CD4-positive, alpha-beta T cell treated with Interleukin-17A for 1 hour (primary cell): ENCODE data around the gene TMEM131.
"Not testable (repeated sequence)": the region's sequence is repeated elsewhere in the genome, so short reads cannot be mapped to it uniquely, and the experiment has no call there.

Experiments used
- DNase-seq: peaks from one replicate; pipeline ENCODE4 v3.0.0-alpha.2; 2020

The TMEM131 gene

DNA sequence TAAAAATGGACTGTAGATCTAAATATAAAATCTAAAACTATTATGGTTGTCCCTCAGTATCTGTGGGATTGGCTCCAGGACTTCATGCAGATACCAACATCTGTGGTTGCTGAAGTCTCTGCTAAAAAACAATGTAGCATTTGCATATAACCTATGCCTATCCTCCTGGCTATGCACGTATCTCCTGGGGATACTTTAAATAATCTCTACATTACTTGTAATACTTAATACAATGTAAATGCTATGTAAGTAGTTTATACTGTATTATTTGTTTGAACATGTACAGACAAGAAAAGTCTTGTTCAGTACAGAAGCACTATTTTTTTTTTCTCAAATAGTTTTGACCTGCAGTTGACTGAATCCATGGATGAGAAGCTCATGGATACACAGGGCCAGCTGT is 147.4 kb downstream of the TMEM131 start:
- DNase-seq, result no peak

DNA sequence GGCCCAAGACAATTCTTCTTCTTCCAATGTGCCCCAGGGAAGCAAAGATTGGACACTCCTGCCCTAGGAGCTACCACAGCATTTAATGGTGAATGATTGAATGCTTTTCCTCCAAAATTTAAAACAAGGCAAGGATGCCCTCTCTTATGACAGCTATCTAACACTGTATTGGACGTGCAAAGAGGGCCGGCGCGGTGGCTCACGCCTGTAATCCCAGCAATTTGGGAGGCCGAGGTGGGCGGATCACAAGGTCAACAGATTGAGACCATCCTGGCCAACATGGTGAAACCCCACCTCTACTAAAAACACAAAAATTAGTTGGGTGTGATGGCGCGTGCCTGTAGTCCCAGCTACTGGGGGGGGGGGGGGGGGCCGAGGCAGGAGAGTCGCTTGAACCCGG is 149.0 kb downstream of the TMEM131 start:
- not testable (repeated sequence) for DNase-seq

DNA sequence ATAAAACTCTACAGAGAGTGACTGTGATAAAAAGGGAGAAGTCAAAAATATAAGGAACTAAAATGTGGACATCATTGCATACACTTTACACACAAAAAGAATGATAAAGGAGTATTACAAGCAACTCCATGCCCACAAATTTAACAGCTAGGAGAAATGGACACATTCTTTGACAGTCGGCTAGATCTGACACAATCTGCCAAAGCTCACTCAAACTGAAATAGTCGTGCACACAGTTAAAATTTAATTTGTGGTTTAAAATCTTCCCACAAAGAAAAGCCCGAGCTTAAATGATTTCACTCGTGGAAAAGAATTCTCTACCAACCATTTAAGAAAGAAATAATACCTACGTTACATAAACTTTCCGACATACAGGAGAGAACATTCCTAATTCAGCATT is 149.9 kb downstream of the TMEM131 start:
- DNase-seq, result no peak

DNA sequence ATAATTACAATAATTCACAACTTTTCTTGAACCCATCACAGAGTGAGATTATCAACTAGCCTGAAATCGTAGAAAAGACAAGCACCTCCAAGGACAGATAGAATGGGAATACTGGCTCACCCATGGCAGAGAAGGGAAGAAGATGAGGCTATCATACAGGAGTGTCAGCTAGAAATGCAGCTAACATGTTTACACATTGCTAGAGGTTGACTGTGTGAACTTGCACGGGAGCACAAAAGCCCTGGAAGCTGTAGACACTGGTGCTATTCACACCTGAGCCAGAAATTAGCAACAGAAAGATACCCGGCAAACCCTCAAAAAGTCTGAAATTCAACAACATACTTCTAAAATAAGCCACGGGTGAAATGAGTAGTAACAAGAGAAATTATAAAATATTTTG is 150.6 kb downstream of the TMEM131 start:
- no peak for DNase-seq

DNA sequence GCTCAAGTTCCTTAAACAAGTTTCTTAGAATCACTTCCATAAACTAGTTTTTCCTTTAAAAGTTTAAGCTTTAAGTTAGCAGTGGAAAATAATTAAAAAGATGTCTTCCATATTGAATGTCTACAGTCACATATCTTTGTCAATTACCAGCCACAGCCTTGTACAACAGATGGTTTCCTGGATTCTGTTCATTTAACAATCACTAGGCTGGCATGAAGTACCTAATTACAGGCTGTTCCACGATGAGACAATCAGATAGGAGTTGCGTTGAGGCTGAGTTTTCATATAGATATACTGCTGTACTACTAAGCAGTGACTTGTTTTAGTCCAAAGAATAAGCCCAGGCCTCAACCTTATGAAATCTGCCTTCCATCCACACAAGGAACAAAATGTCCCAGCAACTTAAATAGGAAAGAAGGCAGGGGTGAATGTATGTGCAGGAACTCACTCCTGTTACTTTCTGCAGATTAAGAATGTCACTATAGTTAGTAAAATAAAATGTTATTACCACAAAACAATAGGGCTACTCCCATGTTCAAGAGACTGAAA is 151.4 kb downstream of the TMEM131 start:
- DNase-seq, result no peak

DNA sequence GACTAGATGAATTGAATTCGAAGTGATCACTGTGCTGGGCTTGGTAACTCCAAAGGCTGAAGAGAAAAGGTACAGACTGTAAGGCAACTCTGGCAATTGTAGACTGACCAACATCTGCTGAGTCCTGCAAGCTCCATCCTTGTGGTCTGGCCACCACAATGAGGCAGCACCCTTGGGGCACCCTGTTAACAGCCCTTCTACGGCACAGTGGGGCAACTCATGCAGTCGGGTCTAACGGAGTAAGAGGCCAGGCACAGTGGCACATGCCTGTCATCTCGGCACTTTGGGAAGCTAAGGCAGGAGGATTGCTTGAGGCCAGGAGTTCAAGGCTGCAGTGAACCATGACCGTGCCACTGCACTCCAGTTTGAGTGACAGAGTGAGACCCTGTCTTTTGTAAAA is 155.6 kb downstream of the TMEM131 start:
- no peak for DNase-seq

DNA sequence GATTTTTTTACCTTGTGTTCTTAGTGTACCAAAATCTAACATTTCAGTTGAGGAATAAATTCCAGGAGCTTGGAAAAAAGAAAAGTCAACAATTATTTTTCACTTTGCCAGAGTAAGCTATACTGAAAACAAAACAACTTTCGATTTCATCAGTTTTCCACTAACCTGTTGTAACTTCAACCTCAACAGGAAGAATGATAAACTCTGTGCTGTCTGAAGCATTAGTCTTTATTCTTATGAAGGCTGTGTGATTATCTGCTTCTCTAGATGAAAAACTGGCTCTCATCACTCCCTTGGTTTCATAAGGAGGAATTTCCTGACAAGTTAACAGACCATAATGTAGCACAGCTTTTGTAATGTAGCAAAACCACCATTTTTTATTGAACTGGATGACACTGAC is 161.1 kb downstream of the TMEM131 start:
- DNase-seq, result no peak

DNA sequence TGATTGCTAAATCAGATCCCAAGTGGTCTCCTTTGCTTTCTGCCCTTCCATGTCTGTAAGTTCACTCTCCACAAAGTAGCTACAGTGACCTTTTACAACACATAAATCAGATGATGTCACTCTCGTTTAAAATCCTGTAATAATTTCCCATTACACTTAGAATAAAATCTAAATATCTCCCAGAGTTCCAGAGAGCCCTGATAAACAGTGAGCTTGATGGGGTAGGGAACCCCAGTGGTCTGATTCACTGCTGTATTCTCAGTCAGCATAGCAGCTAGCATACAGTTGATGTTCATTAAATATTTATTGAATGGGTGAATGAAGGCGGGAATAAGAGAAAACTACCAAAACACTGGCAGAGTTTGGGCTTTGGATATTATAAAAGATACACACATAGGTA is 164.6 kb downstream of the TMEM131 start:
- no peak for DNase-seq

DNA sequence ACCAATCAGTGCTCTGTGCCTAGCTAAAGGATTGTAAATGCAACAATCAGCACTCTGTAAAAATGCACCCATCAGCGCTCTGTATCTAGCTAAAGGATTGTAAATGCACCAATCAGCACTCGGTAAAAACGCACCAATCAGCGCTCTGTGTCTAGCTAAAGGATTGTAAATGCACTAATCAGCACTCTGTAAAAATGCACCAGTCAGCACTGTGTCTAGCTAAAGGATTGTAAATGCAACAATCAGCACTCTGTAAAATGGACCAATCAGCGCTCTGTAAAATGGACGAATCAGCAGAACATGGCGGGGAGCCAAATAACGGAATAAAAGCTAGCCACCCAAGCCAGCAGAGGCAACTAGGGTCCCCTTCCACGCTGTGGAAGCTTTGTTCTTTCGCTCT is 166.5 kb downstream of the TMEM131 start:
- DNase-seq, result not testable (repeated sequence)

DNA sequence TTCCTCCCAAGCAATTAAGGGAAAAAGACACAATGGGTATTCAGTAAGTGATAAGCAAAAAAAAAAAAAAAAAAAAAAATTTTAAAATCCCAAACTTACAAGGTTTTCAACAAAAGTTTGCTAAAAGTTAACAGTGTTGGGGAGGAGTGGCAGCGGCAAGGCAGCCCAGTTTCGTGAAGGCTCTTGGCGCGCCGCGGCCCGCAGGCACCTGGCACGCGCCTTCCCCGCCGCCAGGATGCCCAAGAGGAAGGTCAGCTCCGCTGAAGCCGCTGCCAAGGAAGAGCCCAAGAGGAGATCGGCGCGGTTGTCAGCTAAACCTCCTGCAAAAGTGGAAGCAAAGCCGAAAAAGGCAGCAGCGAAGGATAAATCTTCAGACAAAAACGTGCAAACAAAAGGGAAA is 168.7 kb downstream of the TMEM131 start:
- not testable (repeated sequence) for DNase-seq

DNA sequence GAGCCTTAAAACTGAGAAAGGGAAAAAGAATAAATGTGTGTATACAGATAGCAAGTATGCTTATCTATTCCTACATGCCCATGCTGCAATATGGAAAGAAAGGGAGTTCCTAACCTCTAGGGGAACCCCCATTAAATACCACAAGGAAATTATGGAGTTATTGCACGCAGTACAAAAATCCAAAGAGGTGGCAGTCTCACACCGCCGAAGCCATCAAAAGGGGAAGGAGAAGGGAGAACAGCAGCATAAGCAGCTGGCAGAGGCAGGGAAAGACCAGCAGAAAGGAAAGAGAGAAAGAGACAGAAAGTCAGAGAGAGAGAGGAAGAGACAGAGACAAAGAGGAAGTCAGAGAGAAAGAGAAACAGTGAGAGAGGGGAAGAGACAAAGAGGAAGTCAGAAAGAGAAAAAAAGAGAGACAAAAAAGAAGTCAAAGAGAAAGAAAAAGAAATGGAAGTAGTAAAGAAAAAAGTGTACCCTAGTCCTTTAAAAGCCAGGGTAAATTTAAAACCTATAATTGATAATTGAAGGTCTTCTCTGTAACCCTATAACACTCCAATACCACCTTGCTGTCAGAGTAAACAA is 169.4 kb downstream of the TMEM131 start:
- not testable (repeated sequence) for DNase-seq

DNA sequence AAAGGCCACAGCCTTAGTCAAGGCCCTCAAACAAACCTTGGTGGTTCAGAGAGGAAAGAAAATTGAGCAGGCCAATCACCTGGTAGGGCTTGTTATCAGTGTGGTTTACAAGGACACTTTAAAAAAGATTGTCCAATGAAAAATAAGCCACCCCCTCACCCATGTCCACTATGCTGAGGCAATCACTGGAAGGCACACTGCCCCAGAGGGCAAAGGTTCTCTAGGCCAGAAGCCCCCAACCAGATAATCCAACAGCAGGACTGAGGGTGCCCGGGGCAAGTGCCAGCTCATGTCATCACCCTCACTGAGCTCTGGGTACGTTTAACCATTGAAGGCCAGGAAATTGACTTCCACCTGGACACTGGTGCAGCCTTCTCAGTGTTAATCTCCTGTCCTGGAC is 171.7 kb downstream of the TMEM131 start:
- not testable (repeated sequence) for DNase-seq

DNA sequence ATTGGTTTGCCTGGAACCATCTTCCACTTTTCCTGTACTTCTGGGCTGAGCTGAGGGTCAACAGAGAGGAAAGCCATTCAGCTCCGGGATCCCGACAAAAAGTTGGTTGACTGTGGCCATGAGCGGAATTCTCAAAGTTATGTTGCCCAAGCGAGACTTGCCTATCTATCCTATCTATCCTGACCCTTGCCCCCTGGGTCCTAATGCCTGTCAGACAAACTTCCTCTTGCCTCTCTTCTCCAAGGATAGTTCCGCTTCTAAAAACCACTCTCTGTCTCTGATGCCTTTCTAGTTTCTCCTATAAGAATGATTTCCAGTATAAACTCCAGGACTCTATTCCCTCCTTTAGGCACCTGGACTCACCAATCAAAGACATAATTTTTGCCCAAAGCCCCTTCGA is 173.9 kb downstream of the TMEM131 start:
- not testable (repeated sequence) for DNase-seq

DNA sequence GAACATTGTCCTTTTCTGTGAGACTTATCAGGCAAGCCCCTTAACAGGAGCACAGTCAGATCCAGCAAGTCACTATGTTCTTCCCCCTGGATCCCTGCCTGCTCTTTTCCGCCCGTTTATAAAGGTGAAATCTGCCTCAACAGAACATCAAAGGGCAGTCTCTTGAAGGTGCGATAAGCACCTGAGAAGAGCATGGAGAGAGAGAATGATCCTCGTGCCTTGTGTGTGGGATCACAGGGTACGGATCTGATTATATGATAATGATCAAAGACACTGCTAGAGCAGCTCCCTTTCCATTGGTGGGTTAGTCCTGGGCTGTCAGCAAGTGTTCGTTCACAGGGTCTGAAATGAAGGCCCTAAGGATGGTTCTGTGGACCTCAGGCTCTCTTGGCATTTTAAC is 176.0 kb downstream of the TMEM131 start:
- DNase-seq, result no peak

DNA sequence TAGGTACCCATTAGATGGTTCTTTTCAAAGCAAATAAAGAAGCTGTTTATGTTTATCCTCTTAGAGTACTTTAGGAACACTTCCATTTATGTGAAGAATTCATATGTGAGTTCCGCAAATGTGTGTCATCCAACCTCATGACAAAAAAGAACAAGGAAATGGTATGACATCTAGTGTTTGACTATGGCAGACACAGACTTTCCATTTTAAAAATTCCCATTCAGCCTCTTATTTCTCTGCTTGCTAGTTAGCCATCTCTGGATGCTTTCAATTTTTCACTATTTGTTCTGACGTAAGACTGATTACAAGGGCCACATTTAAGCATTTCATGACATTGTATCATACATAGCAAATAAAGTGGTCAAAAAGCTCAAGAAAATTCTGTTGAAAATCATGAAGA is 179.3 kb downstream of the TMEM131 start:
- DNase-seq, result no peak

DNA sequence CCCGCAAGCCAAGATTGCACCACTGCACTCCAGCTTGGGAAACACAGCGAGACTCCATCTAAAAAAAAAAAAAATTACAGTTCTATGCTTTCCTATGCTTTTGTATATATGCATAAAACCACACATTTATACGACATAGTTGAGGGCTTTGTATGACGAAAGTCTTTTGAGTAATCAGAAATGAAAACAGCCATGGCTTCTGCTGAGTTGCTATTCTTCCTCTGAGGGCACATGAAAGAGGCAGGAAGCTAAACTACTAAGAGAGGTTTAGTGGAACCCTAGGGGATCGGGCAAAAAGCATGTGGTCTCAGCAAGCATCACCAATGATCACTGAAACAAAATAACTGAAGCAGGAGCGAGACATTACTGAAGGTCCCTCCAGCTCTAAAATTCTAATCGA is 182.8 kb downstream of the TMEM131 start:
- no peak for DNase-seq

DNA sequence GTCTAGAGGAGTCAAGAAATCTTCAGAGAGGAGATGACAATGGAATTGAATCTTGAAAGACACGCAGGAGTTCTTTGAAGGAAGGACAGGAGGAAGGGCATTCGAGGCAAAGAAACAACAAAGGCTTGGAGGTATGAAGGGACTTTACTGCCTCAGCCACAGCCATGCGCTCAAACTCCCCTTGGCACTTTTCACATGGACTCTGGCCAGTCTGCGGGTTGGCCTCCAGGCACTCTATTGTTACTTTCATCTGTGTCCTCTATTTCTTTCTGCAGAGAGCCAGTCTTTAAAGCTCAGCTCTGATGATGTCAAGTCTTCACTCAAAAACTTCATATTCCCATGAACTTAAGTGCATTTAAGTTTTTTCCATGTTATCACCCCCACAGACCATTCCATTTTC is 186.9 kb downstream of the TMEM131 start:
- no peak for DNase-seq

DNA sequence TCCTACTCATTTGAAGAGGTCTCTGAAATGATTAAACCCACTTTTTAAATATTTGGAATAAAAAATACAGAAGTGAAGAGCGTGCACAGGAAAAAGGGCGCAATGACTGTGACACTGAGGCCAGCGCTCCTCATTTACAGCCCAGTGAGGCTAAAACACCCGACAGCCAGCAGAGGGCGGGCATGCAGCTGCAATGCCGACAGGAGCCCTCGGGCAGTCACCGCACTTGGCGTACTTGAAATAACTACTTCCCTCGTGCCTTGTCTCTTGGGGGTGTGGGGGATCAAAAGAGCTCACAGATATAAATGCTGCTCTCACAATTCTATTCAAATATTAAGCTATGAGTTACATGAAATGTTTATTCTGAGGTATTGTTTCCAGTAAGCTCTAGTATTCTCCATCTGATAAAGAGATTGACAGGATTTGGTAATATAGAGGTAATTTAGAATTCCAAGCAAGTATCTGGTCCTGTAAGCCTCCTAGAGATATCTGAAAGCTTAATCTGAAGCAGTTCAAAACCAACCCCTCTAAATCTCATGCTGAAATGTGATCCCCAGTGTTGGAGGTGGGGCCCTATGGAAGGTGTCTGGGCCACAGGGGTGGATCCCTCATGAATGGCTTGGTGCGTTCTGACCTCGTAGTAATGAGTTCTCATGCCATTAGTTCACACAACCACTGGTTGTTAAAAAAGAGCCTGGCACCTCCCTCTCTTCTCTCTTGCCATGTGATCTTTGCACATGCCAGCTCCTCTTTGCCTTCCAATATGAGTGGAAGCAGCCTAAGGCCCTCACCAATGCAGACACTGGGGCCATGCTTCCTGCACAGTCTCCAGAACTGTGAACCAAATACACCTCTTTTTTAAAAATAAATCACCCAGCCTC is 188.8 kb downstream of the TMEM131 start:
- DNase-seq, result peak; percentile 75

DNA sequence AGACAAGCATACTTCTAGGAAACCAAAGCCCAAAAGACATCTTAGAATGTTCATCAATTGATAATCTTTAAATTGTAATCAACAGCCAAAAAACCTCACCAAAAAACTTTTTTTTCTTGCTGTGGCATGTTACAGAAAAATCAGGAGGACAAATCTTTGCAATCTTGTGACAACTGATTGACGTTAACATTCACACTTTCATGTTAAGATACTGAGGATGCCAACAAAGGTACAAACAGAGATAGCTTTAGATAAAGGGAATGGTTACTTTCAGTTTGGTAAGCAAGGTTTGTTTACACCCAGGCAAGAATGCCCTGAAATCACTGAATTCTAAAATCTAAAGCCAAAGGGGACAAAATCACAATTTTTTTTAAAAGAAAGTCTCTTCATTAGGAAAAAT is 190.0 kb downstream of the TMEM131 start:
- DNase-seq, result no peak

DNA sequence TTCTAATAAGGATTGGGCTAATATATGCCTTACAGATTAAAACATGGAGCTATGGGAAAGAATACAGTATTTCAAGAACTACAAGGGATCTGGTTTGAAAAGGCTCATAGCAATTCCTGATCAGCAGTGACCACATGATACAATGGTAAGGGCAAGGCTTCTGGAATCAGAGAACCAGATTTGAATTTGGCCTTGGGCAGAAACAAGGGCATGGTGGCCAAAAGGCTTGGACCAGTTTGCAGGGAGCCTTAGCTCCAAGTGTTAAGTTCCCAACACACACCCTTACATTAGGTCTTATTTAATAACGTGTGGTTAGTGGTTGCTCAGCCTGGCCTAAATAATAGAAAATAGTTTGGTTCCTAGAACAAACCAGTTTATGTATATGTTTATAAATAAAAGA is 194.7 kb downstream of the TMEM131 start:
- no peak for DNase-seq

DNA sequence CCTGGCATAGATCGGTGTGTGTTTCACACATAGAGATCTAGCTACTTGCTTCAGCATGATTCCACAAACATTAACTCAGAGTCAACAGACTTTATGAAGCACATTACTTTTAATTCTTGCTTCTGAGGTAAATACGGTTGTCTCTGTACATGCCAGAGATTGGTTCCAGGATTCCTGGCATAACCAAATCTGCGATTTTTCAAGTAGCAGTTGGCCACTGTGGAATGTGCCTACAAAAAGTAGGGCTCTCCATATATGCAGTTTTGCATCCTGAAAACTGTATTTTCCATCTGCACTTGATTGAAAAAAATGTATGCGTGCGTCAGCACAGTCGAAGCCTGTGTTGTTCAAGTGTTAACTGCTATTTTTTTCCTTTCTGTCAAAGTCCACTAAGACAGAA is 197.3 kb downstream of the TMEM131 start:
- DNase-seq, result no peak

DNA sequence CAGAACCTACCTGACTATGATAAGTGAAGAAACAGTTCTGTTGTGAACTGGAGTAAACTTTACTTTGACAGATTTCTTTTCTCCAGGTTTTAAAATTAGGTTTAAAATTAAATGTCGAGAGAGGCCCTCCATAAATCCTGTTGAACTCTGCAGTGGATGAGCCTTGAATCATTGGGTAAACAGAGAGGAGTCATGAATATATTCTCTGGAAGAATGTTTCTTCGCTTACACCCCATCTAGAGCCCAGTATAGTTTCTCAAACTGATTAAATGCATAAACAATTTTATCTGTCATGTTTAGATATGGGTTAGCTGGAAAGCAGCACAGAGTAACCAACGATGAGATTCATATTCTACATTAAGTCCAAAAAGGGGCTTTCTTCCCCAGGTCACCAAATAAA is 198.4 kb downstream of the TMEM131 start:
- DNase-seq, result no peak

DNA sequence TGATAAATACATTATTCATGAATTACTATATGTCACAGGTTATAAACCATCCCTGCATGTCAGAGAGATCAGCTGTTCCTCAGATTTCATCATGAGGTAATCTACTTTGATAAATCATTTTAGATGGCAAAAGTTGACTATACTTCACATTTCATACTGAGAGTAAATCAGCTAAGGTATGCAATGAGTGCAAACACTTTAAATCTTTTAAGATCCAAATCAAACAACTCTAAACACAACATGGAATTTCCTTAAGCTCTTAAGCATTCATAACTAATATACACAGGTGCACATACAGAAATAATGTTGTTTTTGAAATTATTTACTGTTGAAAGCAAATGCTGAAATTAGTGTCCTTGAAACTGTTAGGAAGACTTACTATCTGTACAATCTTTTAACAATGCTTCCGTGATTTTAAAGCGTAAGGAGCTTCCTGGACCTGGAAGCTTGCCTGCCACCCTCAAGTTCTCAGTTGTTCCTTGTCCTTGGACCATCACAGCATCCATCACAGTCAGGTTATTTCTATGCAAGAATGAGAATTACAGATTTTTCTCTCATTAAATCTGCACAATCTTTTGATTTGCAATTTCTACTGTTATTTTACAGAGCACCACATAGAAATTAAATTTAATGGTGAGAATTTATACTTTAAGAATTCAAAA is 199.2 kb downstream of the TMEM131 start:
- no peak for DNase-seq

DNA sequence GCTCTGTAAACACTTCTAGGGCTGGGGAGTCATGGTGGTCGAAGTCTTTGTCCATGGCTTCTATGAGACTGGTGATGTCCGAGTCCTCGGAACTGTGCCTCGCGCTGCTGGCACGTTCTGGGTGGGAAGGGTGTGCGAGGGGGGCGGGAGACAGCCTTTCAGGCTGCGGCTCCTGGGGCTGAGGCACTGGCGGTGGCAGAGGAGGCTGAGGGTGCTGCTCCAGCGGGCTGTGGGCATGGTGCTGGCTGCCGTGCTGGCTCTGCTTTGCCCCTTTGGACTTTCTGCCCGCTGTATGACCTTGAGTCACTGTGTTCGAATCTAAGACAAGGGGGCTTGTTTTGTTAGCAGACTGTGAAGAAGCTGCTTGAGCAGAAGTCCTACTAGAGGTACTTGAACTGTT is 203.3 kb downstream of the TMEM131 start:
- DNase-seq, result no peak
